ENCODE data around the gene RFC5.

RFC5 gene

DNA sequence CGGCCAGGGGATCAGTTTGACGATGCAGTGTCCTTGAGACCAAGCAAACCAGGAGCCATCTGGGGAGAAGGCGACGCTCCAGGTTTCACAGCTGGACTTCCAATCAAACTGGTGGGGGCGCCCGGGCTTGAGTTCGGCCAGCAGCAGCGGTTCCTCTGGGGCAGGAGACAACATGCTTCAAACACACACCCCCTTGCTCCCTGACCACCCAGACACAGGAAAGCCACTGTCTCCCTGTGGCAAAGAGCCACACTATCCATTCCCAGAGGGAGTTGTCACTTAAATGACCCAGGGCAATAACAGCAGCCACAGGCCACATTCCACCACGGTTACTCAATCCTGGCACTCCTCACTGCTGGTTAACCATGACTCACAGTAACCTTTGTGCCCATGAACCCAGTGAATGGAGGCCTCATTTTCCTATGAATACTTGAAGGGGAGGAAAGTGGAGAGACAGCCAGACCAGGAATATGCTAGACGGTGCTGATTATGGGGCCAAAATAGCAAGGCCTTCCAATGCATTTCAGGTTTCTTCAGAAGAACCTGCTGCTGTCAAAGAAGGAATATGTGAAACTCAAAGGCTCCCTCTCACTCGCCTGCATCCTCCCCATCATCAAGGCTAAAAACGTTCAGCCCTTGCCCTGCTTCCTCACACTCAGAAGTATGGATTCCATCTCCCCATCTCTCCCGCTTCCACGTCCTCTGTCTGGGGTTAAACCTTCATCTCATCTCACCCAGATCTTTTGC is 36.0 kb downstream of the RFC5 start (continued):
- TF ChIP-seq ZEB2 (tag by site-specific recombination; IDR thresholded peaks at IDR 0.05) (peak; percentile 84), PATZ1 (tag by site-specific recombination; IDR thresholded peaks at IDR 0.05) (no peak), IKZF3 (tag by site-specific recombination; IDR thresholded peaks at IDR 0.05) (no peak)

DNA sequence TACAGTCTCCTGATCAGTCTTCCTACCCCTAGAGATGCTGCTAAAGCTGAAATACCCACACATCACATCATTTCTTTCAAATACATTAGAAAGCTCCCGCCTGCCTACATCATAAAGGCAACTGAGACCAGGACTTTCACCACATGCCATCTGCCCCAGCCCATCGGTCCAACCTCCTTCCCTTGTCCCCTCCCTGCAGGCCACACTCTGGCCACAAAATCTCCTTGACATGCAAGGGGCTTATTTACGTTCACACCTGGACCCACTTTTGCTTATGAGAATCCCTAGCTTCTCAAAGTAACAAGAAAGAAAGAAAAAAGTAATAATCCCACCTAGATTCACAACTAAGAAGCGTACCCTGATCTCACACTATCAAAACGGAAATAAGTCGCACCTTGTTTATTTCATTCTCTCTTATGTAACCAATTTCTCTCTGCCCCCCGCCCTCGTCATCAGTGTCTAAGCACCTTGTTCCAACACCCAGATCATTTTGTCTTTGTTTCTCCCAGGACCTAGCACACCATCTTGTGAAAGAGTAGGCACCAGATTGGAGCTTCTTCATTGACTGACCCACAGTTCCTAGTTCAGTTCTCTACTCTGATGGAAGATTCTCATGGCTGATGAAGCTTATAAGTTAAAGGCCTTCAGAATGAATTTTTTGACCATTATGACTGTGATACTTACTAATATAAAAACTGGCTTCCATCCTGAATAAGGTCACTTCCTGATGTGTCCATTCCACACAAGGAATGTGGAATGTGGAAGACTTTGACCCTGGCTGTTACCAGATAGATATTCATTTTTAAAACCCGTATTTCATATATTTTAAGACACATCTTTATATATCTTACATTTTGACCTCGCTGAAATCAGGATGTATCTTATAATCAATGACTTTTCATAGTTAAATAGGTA is 36.8 kb downstream of the RFC5 start:
- Histone ChIP-seq H3K36me3 (ENCODE audit: control insufficient read depth in 2 of 2, insufficient read depth in 1 of 2, low read length in 2 of 2) (peaks cover 21 to 25% of the 10 kb centered on the region in 2 experiments; a peak in 2 of 3 replicates), H3K27ac (ENCODE audit: extremely low read depth, low read depth, low read length) (no peak overlapping the region), H3K9me3 (ENCODE audit: control insufficient read depth, insufficient read depth, low read depth, low read length) (no peaks in the 10 kb centered on the region), H3K4me1 (ENCODE audit: control insufficient read depth, insufficient read depth, low read length) (no peaks in the 10 kb centered on the region), H3K4me3 (ENCODE audit: low read depth, low read length) (no peak overlapping the region)
- TF ChIP-seq ZNF645 (tag by site-specific recombination; IDR thresholded peaks at IDR 0.05) (no peak), ZBTB20 (tag by site-specific recombination; IDR thresholded peaks at IDR 0.05) (no peak), ZNF184 (tag by site-specific recombination; IDR thresholded peaks at IDR 0.05) (no peak), HOXC10 (CRISPR knock-in tag; IDR thresholded peaks at IDR 0.05) (no peak), TRIM28 (IDR thresholded peaks at IDR 0.05; ENCODE audit: borderline replicate concordance, low read length) (no peak), ZSCAN23 (tag by site-specific recombination; IDR thresholded peaks at IDR 0.05) (no peak), ZNF426 (tag by site-specific recombination; IDR thresholded peaks at IDR 0.05) (no peak), ZNF292 (tag by site-specific recombination; IDR thresholded peaks at IDR 0.05; ENCODE audit: borderline replicate concordance, low read depth) (no peak), PRDM6 (tag by site-specific recombination; IDR thresholded peaks at IDR 0.05) (no peak), ZNF155 (tag by site-specific recombination; IDR thresholded peaks at IDR 0.05) (no peak)
- CTCF ChIA-PET = interaction anchor here (0.8 to 1.5 kb wide), 2 partner anchors 9 to 19 kb away, joined by 3 read pairs; no protein-coding TSS in a partner anchor
- POLR2A ChIA-PET = no interaction called here

GRCh38 chr12:118055144-118055557 is 38.6 kb downstream of the RFC5 start:
- ChIA-PET POLR2A (no interaction called here), CTCF (interaction anchor here (0.6 to 3.8 kb wide), 13 partner anchors 9 to 1100 kb away, joined by 3 to 44 read pairs (median 3); no protein-coding TSS in a partner anchor)
- Histone ChIP-seq H3K4me1 (ENCODE audit: control insufficient read depth, insufficient read depth, low read length) (0 out of 2 replicates have a peak, but pooled peaks cover 3% of the 10 kb centered on the region), H3K4me3 (ENCODE audit: low read depth, low read length) (no peak overlapping the region), H3K36me3 (ENCODE audit: control insufficient read depth in 2 of 2, insufficient read depth in 1 of 2, low read length in 2 of 2) (peaks cover 13 to 23% of the 10 kb centered on the region in 2 experiments; a peak in 2 of 3 replicates), H3K27ac (ENCODE audit: extremely low read depth, low read depth, low read length) (no peak overlapping the region), H3K9me3 (ENCODE audit: control insufficient read depth, insufficient read depth, low read depth, low read length) (no peaks in the 10 kb centered on the region)
- TF ChIP-seq GLIS1 (tag by site-specific recombination; IDR thresholded peaks at IDR 0.05) (peak; percentile 81), ZXDB (tag by site-specific recombination; IDR thresholded peaks at IDR 0.05) (no peak), ZBTB48 (tag by site-specific recombination; IDR thresholded peaks at IDR 0.05) (peak; percentile 46; the same call in 1 of the 2 replicates), ZNF544 (tag by site-specific recombination; IDR thresholded peaks at IDR 0.05) (no peak), ZNF660 (tag by site-specific recombination; IDR thresholded peaks at IDR 0.05) (peak; percentile 52; the same call in 1 of the 2 replicates), PATZ1 (tag by site-specific recombination; IDR thresholded peaks at IDR 0.05) (peak; percentile 60)
- TF ChIP-seq, protein P1, sequence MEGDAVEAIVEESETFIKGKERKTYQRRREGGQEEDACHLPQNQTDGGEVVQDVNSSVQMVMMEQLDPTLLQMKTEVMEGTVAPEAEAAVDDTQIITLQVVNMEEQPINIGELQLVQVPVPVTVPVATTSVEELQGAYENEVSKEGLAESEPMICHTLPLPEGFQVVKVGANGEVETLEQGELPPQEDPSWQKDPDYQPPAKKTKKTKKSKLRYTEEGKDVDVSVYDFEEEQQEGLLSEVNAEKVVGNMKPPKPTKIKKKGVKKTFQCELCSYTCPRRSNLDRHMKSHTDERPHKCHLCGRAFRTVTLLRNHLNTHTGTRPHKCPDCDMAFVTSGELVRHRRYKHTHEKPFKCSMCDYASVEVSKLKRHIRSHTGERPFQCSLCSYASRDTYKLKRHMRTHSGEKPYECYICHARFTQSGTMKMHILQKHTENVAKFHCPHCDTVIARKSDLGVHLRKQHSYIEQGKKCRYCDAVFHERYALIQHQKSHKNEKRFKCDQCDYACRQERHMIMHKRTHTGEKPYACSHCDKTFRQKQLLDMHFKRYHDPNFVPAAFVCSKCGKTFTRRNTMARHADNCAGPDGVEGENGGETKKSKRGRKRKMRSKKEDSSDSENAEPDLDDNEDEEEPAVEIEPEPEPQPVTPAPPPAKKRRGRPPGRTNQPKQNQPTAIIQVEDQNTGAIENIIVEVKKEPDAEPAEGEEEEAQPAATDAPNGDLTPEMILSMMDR (tag by site-specific recombination; IDR thresholded peaks at IDR 0.05) = peak; percentile 48
- TF ChIP-seq, protein P2, sequence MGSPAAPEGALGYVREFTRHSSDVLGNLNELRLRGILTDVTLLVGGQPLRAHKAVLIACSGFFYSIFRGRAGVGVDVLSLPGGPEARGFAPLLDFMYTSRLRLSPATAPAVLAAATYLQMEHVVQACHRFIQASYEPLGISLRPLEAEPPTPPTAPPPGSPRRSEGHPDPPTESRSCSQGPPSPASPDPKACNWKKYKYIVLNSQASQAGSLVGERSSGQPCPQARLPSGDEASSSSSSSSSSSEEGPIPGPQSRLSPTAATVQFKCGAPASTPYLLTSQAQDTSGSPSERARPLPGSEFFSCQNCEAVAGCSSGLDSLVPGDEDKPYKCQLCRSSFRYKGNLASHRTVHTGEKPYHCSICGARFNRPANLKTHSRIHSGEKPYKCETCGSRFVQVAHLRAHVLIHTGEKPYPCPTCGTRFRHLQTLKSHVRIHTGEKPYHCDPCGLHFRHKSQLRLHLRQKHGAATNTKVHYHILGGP (tag by site-specific recombination; IDR thresholded peaks at IDR 0.05) = no peak
